H9 (cell line): Measurements from ENCODE around the gene GPR135. TPM values are rescaled to one million over a fixed set of nuclear protein-coding genes. Genes with fewer than 3 reads are reported as not detected.

ENCODE experiments used
- DNase-seq: peaks from one replicate; pipeline ENCODE4 v3.0.0-alpha.2; 2017
- H2AFZ ChIP-seq: one replicate; pipeline ENCODE4 v1.6.1; 2013; ENCODE audit warnings: mild to moderate bottlenecking, low read length, control low read depth, moderate library complexity
- H2AK5ac ChIP-seq: 2 replicates; pipeline ENCODE4 v1.6.1; 2013; ENCODE audit warnings: low read length, control low read depth, mixed read lengths; ENCODE audit not compliant: insufficient read length
- H2BK120ac ChIP-seq: one replicate; pipeline ENCODE4 v1.6.1; 2013; ENCODE audit warnings: low read depth, mild to moderate bottlenecking, low read length, control low read depth, inconsistent platforms; ENCODE audit not compliant: poor library complexity, severe bottlenecking
- H2BK12ac ChIP-seq: 2 replicates; pipeline ENCODE4 v1.6.1; 2013; ENCODE audit warnings: low read length, control low read depth, mixed read lengths, low read depth; ENCODE audit not compliant: insufficient read length
- H2BK15ac ChIP-seq: 2 replicates; pipeline ENCODE4 v1.6.1; 2013; ENCODE audit warnings: low read depth, low read length, control low read depth
- H2BK20ac ChIP-seq: one replicate; pipeline ENCODE4 v1.6.1; 2013; ENCODE audit warnings: low read depth, mild to moderate bottlenecking, low read length, control low read depth, inconsistent platforms; ENCODE audit not compliant: poor library complexity, severe bottlenecking
- H2BK5ac ChIP-seq: 2 replicates; pipeline ENCODE4 v1.6.1; 2013; ENCODE audit warnings: low read length, control low read depth, mixed read lengths; ENCODE audit not compliant: insufficient read length
- H3K14ac ChIP-seq: 2 replicates; pipeline ENCODE4 v1.6.1; 2013; ENCODE audit warnings: low read length, control low read depth; ENCODE audit not compliant: insufficient read depth
- H3K18ac ChIP-seq: 2 replicates; pipeline ENCODE4 v1.6.1; 2013; ENCODE audit warnings: low read depth, mild to moderate bottlenecking, mixed read lengths, low read length, control low read depth; ENCODE audit not compliant: insufficient read length
- H3K23ac ChIP-seq: 2 replicates; pipeline ENCODE4 v1.6.1; 2013; ENCODE audit warnings: low read length, control low read depth, mixed read lengths, low read depth; ENCODE audit not compliant: insufficient read length
- H3K23me2 ChIP-seq: 2 replicates; pipeline ENCODE4 v1.6.1; 2013; ENCODE audit warnings: low read depth, mild to moderate bottlenecking, mixed read lengths, low read length, control low read depth; ENCODE audit not compliant: insufficient read length, poor library complexity, severe bottlenecking
- H3K27ac ChIP-seq: 2 replicates; pipeline ENCODE4 v1.5.1; 2013; ENCODE audit warnings: low read length, control low read depth, mixed read lengths, low read depth; ENCODE audit not compliant: insufficient read length
- H3K27me3 ChIP-seq: 2 replicates; pipeline ENCODE4 v1.6.1; 2013; ENCODE audit warnings: low read length, control low read depth, inconsistent platforms; ENCODE audit not compliant: insufficient read depth
- H3K4ac ChIP-seq: 2 replicates; pipeline ENCODE4 v1.6.1; 2013; ENCODE audit warnings: low read depth, mild to moderate bottlenecking, control low read depth, inconsistent platforms, low read length, moderate library complexity
- H3K4me1 ChIP-seq: 2 replicates; pipeline ENCODE4 v1.6.1; 2013; ENCODE audit warnings: low read length, control low read depth, inconsistent platforms; ENCODE audit not compliant: insufficient read depth
- H3K4me2 ChIP-seq: 2 replicates; pipeline ENCODE4 v1.6.1; 2013; ENCODE audit warnings: low read length, control low read depth, mixed read lengths; ENCODE audit not compliant: insufficient read length, insufficient read depth
- H3K56ac ChIP-seq: 2 replicates; pipeline ENCODE4 v1.6.1; 2013; ENCODE audit warnings: low read depth, mild to moderate bottlenecking, mixed read lengths, low read length, control low read depth; ENCODE audit not compliant: insufficient read length
- H3K79me1 ChIP-seq: 2 replicates; pipeline ENCODE4 v1.6.1; 2013; ENCODE audit warnings: low read depth, mild to moderate bottlenecking, moderate library complexity, low read length, control low read depth, inconsistent platforms; ENCODE audit not compliant: insufficient read depth, poor library complexity, severe bottlenecking
- H3K79me2 ChIP-seq: 2 replicates; pipeline ENCODE4 v1.6.1; 2013; ENCODE audit warnings: low read length, control low read depth, inconsistent platforms; ENCODE audit not compliant: insufficient read depth
- H3K9ac ChIP-seq: 2 replicates; pipeline ENCODE4 v1.6.1; 2013; ENCODE audit warnings: low read length, control low read depth, mixed read lengths; ENCODE audit not compliant: insufficient read length; ENCODE audit errors: extremely low read depth
- H3K9me3 ChIP-seq: one replicate; pipeline ENCODE4 v1.6.1; 2013; ENCODE audit warnings: low read depth, low read length, inconsistent platforms; ENCODE audit not compliant: control insufficient read depth
- H3T11ph ChIP-seq: one replicate; pipeline ENCODE4 v1.6.1; 2013; ENCODE audit warnings: mild to moderate bottlenecking, low read length, control low read depth, inconsistent platforms
- H4K20me1 ChIP-seq: one replicate; pipeline ENCODE4 v1.6.1; 2013; ENCODE audit not compliant: control insufficient read depth, insufficient read length, insufficient read depth
- H4K5ac ChIP-seq: 2 replicates; pipeline ENCODE4 v1.6.1; 2013; ENCODE audit warnings: low read depth, mild to moderate bottlenecking, mixed read lengths, low read length, control low read depth; ENCODE audit not compliant: insufficient read length
- H4K8ac ChIP-seq: replicated peaks from 2 replicates; pipeline ENCODE4 v1.6.1; 2013; ENCODE audit warnings: low read length, control low read depth, mixed read lengths, low read depth; ENCODE audit not compliant: insufficient read length
- H4K91ac ChIP-seq: 2 replicates; pipeline ENCODE4 v1.6.1; 2013; ENCODE audit warnings: low read depth, mild to moderate bottlenecking, moderate library complexity, mixed read lengths, low read length, control low read depth; ENCODE audit not compliant: insufficient read length
- H3K27ac Mint-ChIP-seq, 3 experiments: 2 replicates in 2 of 3; 3 replicates in 1 of 3; pipeline ENCODE4 v1.8.0; 2020 to 2021; ENCODE audit warnings: mixed read lengths in 3 of 3, mild to moderate bottlenecking in 1 of 3, moderate library complexity in 1 of 3
- H3K27me3 Mint-ChIP-seq: 2 replicates; pipeline ENCODE4 v1.8.0; 2021; ENCODE audit warnings: low read depth, mild to moderate bottlenecking, moderate library complexity, mixed read lengths
- H3K36me3 Mint-ChIP-seq, 3 experiments: 2 replicates in 2 of 3; 3 replicates in 1 of 3; pipeline ENCODE4 v1.8.0; 2020 to 2021; ENCODE audit warnings: low read depth in 3 of 3, mixed read lengths in 3 of 3; ENCODE audit not compliant: insufficient read depth in 1 of 3
- H3K4me1 Mint-ChIP-seq, 2 experiments: 2 replicates each; pipeline ENCODE4 v1.8.0; 2020; ENCODE audit warnings: mixed read lengths in 2 of 2
- H3K4me3 Mint-ChIP-seq, 2 experiments: 2 replicates in 1 of 2; 3 replicates in 1 of 2; pipeline ENCODE4 v1.8.0; 2020 to 2021; ENCODE audit warnings: mild to moderate bottlenecking in 2 of 2, mixed read lengths in 2 of 2, moderate library complexity in 1 of 2
- H3K9me3 Mint-ChIP-seq, 2 experiments: 2 replicates in 1 of 2; 3 replicates in 1 of 2; pipeline ENCODE4 v1.8.0; 2020; ENCODE audit warnings: mild to moderate bottlenecking in 2 of 2, mixed read lengths in 2 of 2, moderate library complexity in 1 of 2
- CTCF ChIP-seq: fragments of 200-600 bp; sonication (generic); conservative IDR thresholded peaks from 3 replicates; pipeline ENCODE4 v1.8.0; 2021; ENCODE audit warnings: antibody characterized with exemption, mild to moderate bottlenecking
- WGBS: extraction: QIAGEN DNeasy Blood & Tissue Kit; methylation state at CpG from one replicate; pipeline ENCODE4 v1.1.7; 2013; ENCODE audit warnings: missing lambda C conversion rate, low lambda C conversion rate, mixed read lengths; ENCODE audit not compliant: insufficient read length; ENCODE audit errors: extremely low coverage; 5-methylcytosine and 5-hydroxymethylcytosine counted together
- total RNA-seq: library from RNA; stranded (reverse); gene quantifications from 2 replicates; pipeline ENCODE4 v1.2.1, GENCODE V29; 2021

GPR135 gene
- total RNA-seq, 1 experiment from 2014 or later: 1.9 TPM

DNA sequence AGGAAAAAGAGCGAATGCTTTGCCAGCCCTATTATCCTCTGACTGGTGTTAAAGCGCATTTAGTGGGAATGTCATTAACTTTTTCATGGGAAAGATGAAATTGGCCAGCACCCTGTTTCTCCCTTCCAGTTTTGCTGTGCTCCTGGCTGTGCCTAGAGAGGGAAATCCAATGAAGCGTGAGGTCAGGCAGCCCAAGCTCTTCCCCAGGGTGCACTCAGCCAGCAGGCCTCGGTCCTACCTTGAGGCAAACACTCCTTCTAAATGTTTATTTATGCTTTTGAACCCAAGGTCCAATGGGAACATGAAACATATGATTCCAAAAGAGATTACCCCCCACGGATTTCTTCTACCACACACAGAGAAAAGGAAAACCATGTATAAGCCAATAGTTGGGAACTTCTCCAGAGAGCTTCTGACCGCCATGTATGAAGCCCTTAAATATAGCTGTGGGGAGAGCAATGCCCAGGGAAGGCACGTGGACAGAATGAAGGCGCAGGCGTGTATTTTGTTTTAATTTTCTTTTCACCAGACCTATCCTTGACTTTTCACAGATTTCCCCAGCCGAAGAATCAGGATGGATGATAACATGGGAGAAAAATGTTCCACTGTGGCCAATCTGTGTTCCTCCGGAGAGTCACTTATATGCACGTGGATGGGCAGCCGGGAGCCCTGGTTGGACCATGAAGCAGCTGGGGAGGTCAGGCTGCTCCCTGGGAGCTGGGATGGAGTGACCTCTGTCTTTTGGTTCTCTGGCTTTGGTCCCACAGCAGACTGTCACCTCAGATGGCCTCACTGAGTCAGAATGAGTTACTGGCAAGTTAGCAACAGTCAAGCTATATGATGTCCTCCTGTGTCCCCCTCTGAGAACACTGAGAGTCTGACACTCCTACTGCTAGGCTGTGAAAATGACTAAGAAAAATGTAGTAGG lies 37.3 kb downstream of the GPR135 start:
- Mint-ChIP-seq H3K4me3 (no peak overlapping the region), H3K27ac (peak overlapping the region in 1 of 3 experiments; percentile 15; a peak in 1 of 7 replicates), H3K36me3 (no peaks in the 10 kb centered on the region), H3K9me3 (no peaks in the 10 kb centered on the region), H3K4me1 (peaks cover 6 to 11% of the 10 kb centered on the region in 2 experiments), H3K27me3 (no peaks in the 10 kb centered on the region)
- Histone ChIP-seq H2AK5ac (no peak overlapping the region), H4K5ac (no peak overlapping the region), H2BK120ac (no peak overlapping the region), H4K20me1 (no peaks in the 10 kb centered on the region), H3K79me1 (no peaks in the 10 kb centered on the region), H3K18ac (no peak overlapping the region), H3K4me2 (no peak overlapping the region), H3K4ac (no peak overlapping the region), H3K23me2 (no peaks in the 10 kb centered on the region), H2BK12ac (no peak overlapping the region), H3K4me1 (no peaks in the 10 kb centered on the region), H3K14ac (no peak overlapping the region), H3K27ac (no peak overlapping the region), H3K56ac (no peak overlapping the region), H3K9ac (no peak overlapping the region), H2BK20ac (no peak overlapping the region), H2BK15ac (no peak overlapping the region), H3K79me2 (no peaks in the 10 kb centered on the region), H4K8ac (no peak overlapping the region), H2BK5ac (no peak overlapping the region), H3T11ph (no peak overlapping the region), H3K23ac (no peak overlapping the region), H3K27me3 (no peaks in the 10 kb centered on the region), H3K9me3 (no peaks in the 10 kb centered on the region), H4K91ac (no peak overlapping the region), H2AFZ (no peak overlapping the region)
- WGBS: no CpG with 5 or more reads among the region's 13 CpGs
- no peak for DNase-seq
- no peak for TF ChIP-seq CTCF
